SK-N-MC (cell line): ENCODE measurements around the gene CEMIP.

Experiments
- EZH2 ChIP-seq: fragments of 200-600 bp; sonication (generic); IDR thresholded peaks from one replicate; pipeline ENCODE4 v1.6.1; 2017; ENCODE audit warnings: antibody characterized with exemption
- POLR2AphosphoS5 ChIP-seq: IDR thresholded peaks from 2 replicates; pipeline ENCODE4 v1.6.1; 2012; ENCODE audit warnings: mild to moderate bottlenecking, low read depth, low read length, borderline replicate concordance

DNA sequence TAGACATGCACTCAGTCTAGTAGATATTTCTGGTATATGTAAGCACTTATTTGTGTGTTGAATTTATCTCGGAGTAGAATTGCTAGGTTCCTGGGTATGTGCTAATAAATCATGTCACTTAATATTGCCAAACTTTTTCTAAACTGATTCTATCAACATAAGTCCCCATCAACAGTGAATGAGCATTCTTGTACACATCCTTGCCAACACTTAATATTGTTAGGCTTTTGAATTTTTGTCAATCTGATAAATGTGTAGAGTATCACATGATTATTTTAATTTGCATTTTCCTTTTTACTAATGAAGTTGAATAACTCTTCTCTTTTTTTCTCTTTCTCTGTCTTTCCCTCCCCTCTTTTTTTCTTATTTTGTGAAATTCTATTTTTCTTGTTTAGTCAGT lies 33.3 kb upstream of the CEMIP start:
- TF ChIP-seq POLR2AphosphoS5: no peak
- TF ChIP-seq EZH2: no peak
